HepG2 (cell line): Measurements from ENCODE around the gene CFAP69. TPM values are rescaled to one million over a fixed set of nuclear protein-coding genes. Genes with fewer than 3 reads are reported as not detected.
A peak's percentile ranks its signal among the peaks of the same experiment; 100 is the strongest.

ENCODE experiments used
- AFF4 ChIP-seq: sonication (generic); formaldehyde crosslinking; IDR thresholded peaks from 2 replicates; pipeline ENCODE4 v1.4.0; 2020; ENCODE audit warnings: missing genetic modification reagents
- ARNT2 ChIP-seq: sonication (generic); formaldehyde crosslinking; IDR thresholded peaks from 2 replicates; pipeline ENCODE4 v1.8.0; 2022; ENCODE audit warnings: mild to moderate bottlenecking, low read depth, missing genetic modification reagents, moderate library complexity
- ATF7 ChIP-seq, 2 experiments: fragments of 450-650 bp in 1 of 2; sonication (generic) in 1 of 2; formaldehyde crosslinking in 1 of 2; IDR thresholded peaks; 2 replicates each; pipeline versions ENCODE4 v1.4.0 to v1.6.1; 2016 to 2020; ENCODE audit warnings: antibody characterized with exemption in 1 of 2, mild to moderate bottlenecking in 1 of 2, missing genetic modification reagents in 1 of 2
- ERF ChIP-seq: IDR thresholded peaks from 2 replicates; pipeline ENCODE4 v1.6.1; 2018; ENCODE audit warnings: missing biosample characterization, missing genetic modification reagents
- ESRRA ChIP-seq: sonication (generic); formaldehyde crosslinking; IDR thresholded peaks from 2 replicates; pipeline ENCODE4 v1.5.1; 2020; ENCODE audit warnings: mild to moderate bottlenecking, low read depth, missing genetic modification reagents
- GRHL1 ChIP-seq: sonication (generic); formaldehyde crosslinking; conservative IDR thresholded peaks from 2 replicates; pipeline ENCODE4 v1.8.0; 2022; ENCODE audit warnings: missing genetic modification reagents
- HMGXB4 ChIP-seq, 2 experiments: sonication (generic) in 1 of 2; formaldehyde crosslinking in 1 of 2; IDR thresholded peaks; 2 replicates each; pipeline versions ENCODE4 v1.4.0 to v1.6.1; 2018 to 2020; ENCODE audit warnings: missing genetic modification reagents in 2 of 2, borderline replicate concordance in 1 of 2, low read depth in 1 of 2, mild to moderate bottlenecking in 1 of 2, missing biosample characterization in 1 of 2
- IRF1 ChIP-seq: sonication (generic); formaldehyde crosslinking; IDR thresholded peaks from 2 replicates; pipeline ENCODE4 v1.4.0; 2020; ENCODE audit warnings: low read depth, mild to moderate bottlenecking, missing genetic modification reagents
- MIER3 ChIP-seq: IDR thresholded peaks from 2 replicates; pipeline ENCODE4 v1.6.1; 2016; ENCODE audit warnings: missing compliant biosample characterization, borderline replicate concordance
- MYC ChIP-seq: sonication (generic); formaldehyde crosslinking; IDR thresholded peaks from 2 replicates; pipeline ENCODE4 v1.9.0; 2021; ENCODE audit warnings: missing genetic modification reagents, borderline replicate concordance
- THAP11 ChIP-seq: IDR thresholded peaks from 2 replicates; pipeline ENCODE4 v1.6.1; 2016; ENCODE audit warnings: missing biosample characterization, missing genetic modification reagents
- ZBTB4 ChIP-seq: sonication (generic); formaldehyde crosslinking; IDR thresholded peaks from 2 replicates; pipeline ENCODE4 v1.4.0; 2020; ENCODE audit warnings: missing genetic modification reagents, mild to moderate bottlenecking, borderline replicate concordance
- ZKSCAN5 ChIP-seq: sonication (generic); formaldehyde crosslinking; IDR thresholded peaks from 2 replicates; pipeline ENCODE4 v1.5.1; 2020; ENCODE audit warnings: mild to moderate bottlenecking, missing genetic modification reagents
- ZNF724P ChIP-seq: sonication (generic); formaldehyde crosslinking; IDR thresholded peaks from 2 replicates; pipeline ENCODE4 v1.8.0; 2022; ENCODE audit warnings: missing genetic modification reagents, borderline replicate concordance
- ZNF790 ChIP-seq: sonication (generic); formaldehyde crosslinking; IDR thresholded peaks from 2 replicates; pipeline ENCODE4 v1.8.0; 2022; ENCODE audit warnings: missing genetic modification reagents, mild to moderate bottlenecking, borderline replicate concordance
- polyA plus RNA-seq, 8 experiments: library from polyadenylated mRNA; depleted of rRNA in 3 of 8; stranded (reverse) in 7 of 8; unstranded in 1 of 8; fragments of >200 nt; fragmentation: Illumina TruSeq in 4 of 8; extraction: Trizol in 4 of 8; gene quantifications; 2 replicates each; pipeline versions ENCODE4 v1.2.1 to v1.2.3, GENCODE V29; 2011 to 2016; ENCODE audit warnings: low read depth in 4 of 8, missing spikeins in 1 of 8, mixed read lengths in 1 of 8; ENCODE audit not compliant: insufficient read depth in 1 of 8
- total RNA-seq, 5 experiments: library from RNA; depleted of rRNA; stranded (reverse); fragments of >200 nt; fragmentation: Illumina TruSeq; extraction: Trizol; gene quantifications; 2 replicates each; pipeline ENCODE4 v1.2.3, GENCODE V29; 2016; ENCODE audit warnings: low read depth in 1 of 5

The CFAP69 gene
- total and polyA plus RNA-seq, 2 of the 13 experiments (the other 11 are each of a cell fraction or from before 2014, with no cell fraction given), result 2.2 to 4.0 TPM

GRCh38 chr7:90211391-90212148, 33.4 kb upstream of the CFAP69 start, which contains the start of gene STEAP2 (continued):
- TF ChIP-seq ESRRA (CRISPR knock-in tag), result no peak
- TF ChIP-seq HMGXB4 (CRISPR knock-in tag; IDR thresholded peaks at IDR 0.05; ENCODE audit: borderline replicate concordance in 1 of 2, low read depth in 1 of 2), result peak; percentile 98 to 99
- TF ChIP-seq ARNT2 (CRISPR knock-in tag), result peak; percentile 92
- TF ChIP-seq ATF7 (IDR thresholded peaks at IDR 0.05), result no peak
- 0 out of 2 replicates have a peak, but pooled peaks have one; percentile 67 for TF ChIP-seq ATF7 (CRISPR knock-in tag; IDR thresholded peaks at IDR 0.05)
- no peak for TF ChIP-seq AFF4 (CRISPR knock-in tag)
- TF ChIP-seq ZNF724P (CRISPR knock-in tag), result peak; percentile 69; the same call in 1 of the 2 replicates
- TF ChIP-seq ZNF790 (CRISPR knock-in tag), result peak; percentile 56; the same call in 1 of the 2 replicates
- peak; percentile 83; the same call in 1 of the 2 replicates for TF ChIP-seq MYC (CRISPR knock-in tag)
- peak; percentile 25; the same call in 1 of the 2 replicates for TF ChIP-seq ERF
- TF ChIP-seq THAP11 (CRISPR knock-in tag), result peak; percentile 49; the same call in 1 of the 2 replicates
- peak; percentile 66; the same call in 1 of the 2 replicates for TF ChIP-seq MIER3 (CRISPR knock-in tag)
- TF ChIP-seq ZKSCAN5 (CRISPR knock-in tag), result peak; percentile 80
- TF ChIP-seq IRF1 (CRISPR knock-in tag), result peak; percentile 57; the same call in 1 of the 2 replicates
- TF ChIP-seq ZBTB4 (CRISPR knock-in tag), result peak; percentile 84; the same call in 1 of the 2 replicates
- no peak for TF ChIP-seq GRHL1
